Measurements from ENCODE around the gene ALAD.
A peak's percentile ranks its signal among the peaks of the same experiment; 100 is the strongest.

The ALAD gene

GRCh38 chr9:113343732-113344231 is 57.3 kb downstream of the ALAD start:
- DNase-seq = no peak

GRCh38 chr9:113341712-113342410 is 59.2 kb downstream of the ALAD start:
- DNase-seq = no peak

GRCh38 chr9:113340011-113340699 is 60.9 kb downstream of the ALAD start, which contains the start of gene WDR31:
TSS of gene WDR31 (minus strand) at chr9:113340275. CDS start at chr9:113332022, 8,253 bp downstream.
- DNase-seq = peak; percentile 80

GRCh38 chr9:113337714-113338113 is 63.4 kb downstream of the ALAD start:
- DNase-seq = no peak

All from NCI-H226 (cell line).